Measurements from ENCODE around the gene PAPPA. TPM values are rescaled to one million over a fixed set of nuclear protein-coding genes. Genes with fewer than 3 reads are reported as not detected.

PAPPA gene
- total RNA-seq, 1 experiment from 2014 or later, result 0.05 TPM

DNA sequence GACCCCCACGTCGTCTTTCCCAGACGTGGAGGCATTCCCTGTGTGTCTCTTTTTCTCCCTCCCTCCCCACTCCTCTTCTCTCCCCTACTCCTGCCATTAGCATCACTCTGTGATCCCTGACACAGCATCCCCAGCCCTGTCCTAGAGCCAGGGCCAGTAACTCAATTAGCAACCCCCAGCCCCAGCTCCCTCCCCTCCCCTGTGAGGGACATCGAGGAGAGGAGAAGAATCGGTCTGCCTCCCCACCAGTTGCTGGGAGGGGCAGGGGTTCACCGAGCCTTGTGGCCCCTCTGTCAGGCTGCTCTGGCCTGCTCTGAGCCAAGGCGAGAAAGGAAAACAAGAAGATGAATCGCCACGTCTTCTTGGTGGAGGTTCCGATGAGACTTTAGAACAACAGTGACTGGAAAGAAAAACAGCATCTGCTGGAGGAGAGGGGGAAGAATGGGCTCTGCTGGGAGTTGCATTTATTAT lies 123.1 kb downstream of the PAPPA start:
- no peak for DNase-seq (ENCODE audit: low read depth, low spot score)
- H3K9ac ChIP-seq (ENCODE audit: low read length), result no peak overlapping the region
- no TSS peak for BruUV-seq (replicated peaks)
- no peak for TF ChIP-seq CBX3 (IDR thresholded peaks at IDR 0.05; ENCODE audit: low read depth)
- TF ChIP-seq EZH2 (IDR thresholded peaks at IDR 0.05), result no peak
- no peak for TF ChIP-seq POLR2A (IDR thresholded peaks at IDR 0.05; ENCODE audit: borderline replicate concordance, extremely low read depth, insufficient read depth, insufficient read length)
- TF ChIP-seq FOSL1 (IDR thresholded peaks at IDR 0.05; ENCODE audit: low read depth), result no peak
- TF ChIP-seq, protein P1, sequence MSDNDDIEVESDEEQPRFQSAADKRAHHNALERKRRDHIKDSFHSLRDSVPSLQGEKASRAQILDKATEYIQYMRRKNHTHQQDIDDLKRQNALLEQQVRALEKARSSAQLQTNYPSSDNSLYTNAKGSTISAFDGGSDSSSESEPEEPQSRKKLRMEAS (IDR thresholded peaks at IDR 0.05), result no peak
- no peak for TF ChIP-seq JUND (IDR thresholded peaks at IDR 0.05)
- TF ChIP-seq YY1 (IDR thresholded peaks at IDR 0.05; ENCODE audit: extremely low read depth, insufficient replicate concordance, low read depth, low read length), result no peak
- TF ChIP-seq, protein P2, sequence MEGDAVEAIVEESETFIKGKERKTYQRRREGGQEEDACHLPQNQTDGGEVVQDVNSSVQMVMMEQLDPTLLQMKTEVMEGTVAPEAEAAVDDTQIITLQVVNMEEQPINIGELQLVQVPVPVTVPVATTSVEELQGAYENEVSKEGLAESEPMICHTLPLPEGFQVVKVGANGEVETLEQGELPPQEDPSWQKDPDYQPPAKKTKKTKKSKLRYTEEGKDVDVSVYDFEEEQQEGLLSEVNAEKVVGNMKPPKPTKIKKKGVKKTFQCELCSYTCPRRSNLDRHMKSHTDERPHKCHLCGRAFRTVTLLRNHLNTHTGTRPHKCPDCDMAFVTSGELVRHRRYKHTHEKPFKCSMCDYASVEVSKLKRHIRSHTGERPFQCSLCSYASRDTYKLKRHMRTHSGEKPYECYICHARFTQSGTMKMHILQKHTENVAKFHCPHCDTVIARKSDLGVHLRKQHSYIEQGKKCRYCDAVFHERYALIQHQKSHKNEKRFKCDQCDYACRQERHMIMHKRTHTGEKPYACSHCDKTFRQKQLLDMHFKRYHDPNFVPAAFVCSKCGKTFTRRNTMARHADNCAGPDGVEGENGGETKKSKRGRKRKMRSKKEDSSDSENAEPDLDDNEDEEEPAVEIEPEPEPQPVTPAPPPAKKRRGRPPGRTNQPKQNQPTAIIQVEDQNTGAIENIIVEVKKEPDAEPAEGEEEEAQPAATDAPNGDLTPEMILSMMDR (IDR thresholded peaks at IDR 0.05 in 2 of 3, conservative IDR thresholded peaks at IDR 0.05 in 1 of 3; ENCODE audit: borderline replicate concordance in 1 of 3, insufficient read depth in 1 of 3, low read depth in 2 of 3, low read length in 2 of 3), result no peak
- TF ChIP-seq SIN3A (IDR thresholded peaks at IDR 0.05; ENCODE audit: low read depth), result no peak
- TF ChIP-seq SRF (IDR thresholded peaks at IDR 0.05; ENCODE audit: low read depth), result no peak
- no peak for TF ChIP-seq CEBPB (IDR thresholded peaks at IDR 0.05; ENCODE audit: low read depth)
- peaks cover 72% of the 10 kb centered on the region for H3K27me3 ChIP-seq (ENCODE audit: insufficient read depth, low read length)
- POLR2A ChIA-PET, result no interaction called here
- H3K4me2 ChIP-seq (ENCODE audit: low read length), result no peak overlapping the region
- H3K36me3 ChIP-seq (ENCODE audit: control insufficient read depth in 1 of 2, insufficient read depth in 2 of 2, low read length in 2 of 2), result no peaks in the 10 kb centered on the region
- no peaks in the 10 kb centered on the region for H3K9me3 ChIP-seq (ENCODE audit: control insufficient read depth in 1 of 2, insufficient read depth in 1 of 2, low read depth in 1 of 2, low read length in 2 of 2)
- no peaks in the 10 kb centered on the region for H4K20me1 ChIP-seq (ENCODE audit: insufficient read depth)
- no peaks in the 10 kb centered on the region for H3K79me2 ChIP-seq (ENCODE audit: insufficient read depth, low read length)
- H3K4me1 ChIP-seq (ENCODE audit: control insufficient read depth in 1 of 2, insufficient read depth in 2 of 2, low read length in 2 of 2), result no peaks in the 10 kb centered on the region
- H3K27ac ChIP-seq (ENCODE audit: low read depth, low read length), result no peak overlapping the region
- CTCF ChIA-PET, result no interaction called here
- no peak overlapping the region for H3K4me3 ChIP-seq (replicated peaks in 1 of 2; ENCODE audit: low read depth in 1 of 2, low read length in 2 of 2)
- intact Hi-C loops (cut with micrococcal nuclease), result no loop called here
- no peak for ATAC-seq
- H3K9me2 ChIP-seq (ENCODE audit: insufficient read depth), result no peaks in the 10 kb centered on the region
- RAD21 ChIA-PET (ENCODE audit: low non-redundant PET in 1 of 2, low total read pairs in 2 of 2, uncharacterized antibody in 2 of 2, unreplicated experiment in 2 of 2), result no interaction called here
- H2AFZ ChIP-seq (ENCODE audit: low read depth, low read length, poor library complexity, severe bottlenecking), result no peak overlapping the region
